GM19372 (cell line): Measurements from ENCODE around the gene NUDT3.
"Not testable (repeated sequence)": the region's sequence is repeated elsewhere in the genome, so short reads cannot be mapped to it uniquely, and the experiment has no call there.

Source experiments
- ATAC-seq: cut with Tn5 transposase; IDR thresholded peaks from one replicate; pipeline ENCODE4 v1.9.1; 2021; ENCODE audit warnings: mild to moderate bottlenecking, low read depth, moderate library complexity; ENCODE audit not compliant: unreplicated experiment

NUDT3 gene

DNA sequence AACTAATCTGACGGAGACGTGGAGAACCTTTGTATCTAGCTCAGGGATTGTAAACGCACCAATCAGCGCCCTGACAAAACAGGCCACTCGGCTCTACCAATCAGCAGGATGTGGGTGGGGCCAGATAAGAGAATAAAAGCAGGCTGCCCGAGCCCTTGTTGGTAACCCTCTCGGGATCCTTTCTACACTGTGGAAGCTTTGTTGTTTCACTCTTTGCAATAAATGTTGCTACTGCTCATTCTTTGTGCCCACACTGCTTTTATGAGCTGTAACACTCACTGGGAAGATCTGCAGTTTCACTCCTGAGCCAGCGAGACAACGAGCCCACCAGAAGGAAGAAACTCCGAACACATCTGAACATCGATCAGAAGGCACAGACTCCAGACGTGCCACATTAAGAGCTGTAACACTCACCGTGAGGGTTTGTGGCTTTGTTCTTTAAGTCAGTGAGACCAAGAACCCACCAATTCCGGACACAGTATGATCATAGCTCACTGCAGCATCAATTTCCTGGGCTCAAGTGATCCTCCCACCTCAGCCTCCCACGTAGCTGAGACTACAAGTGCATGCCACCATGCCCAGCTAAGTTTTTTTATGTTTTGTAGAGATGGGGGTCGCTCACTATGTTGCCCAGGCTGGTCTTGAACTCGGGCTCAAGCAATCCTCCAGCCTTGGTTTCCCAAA lies 122.7 kb downstream of the NUDT3 start:
- ATAC-seq, result not testable (repeated sequence)

DNA sequence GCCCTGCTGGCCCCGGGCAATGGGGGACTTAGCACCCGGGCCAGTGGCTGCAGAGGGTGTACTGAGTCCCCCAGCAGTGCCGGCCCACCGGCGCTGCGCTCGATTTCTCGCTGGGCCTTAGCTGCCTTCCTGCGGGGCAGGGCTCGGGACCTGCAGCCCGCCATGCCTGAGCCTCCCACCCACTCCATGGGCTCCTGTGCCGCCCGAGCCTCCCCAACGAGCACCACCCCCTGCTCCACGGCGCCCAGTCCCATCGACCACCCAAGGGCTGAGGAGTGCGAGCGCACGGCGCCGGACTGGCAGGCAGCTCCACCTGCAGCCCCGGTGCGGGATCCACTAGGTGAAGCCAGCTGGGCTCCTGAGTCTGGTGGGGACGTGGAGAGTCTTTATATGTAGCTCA lies 123.3 kb downstream of the NUDT3 start:
- ATAC-seq, result not testable (repeated sequence)

DNA sequence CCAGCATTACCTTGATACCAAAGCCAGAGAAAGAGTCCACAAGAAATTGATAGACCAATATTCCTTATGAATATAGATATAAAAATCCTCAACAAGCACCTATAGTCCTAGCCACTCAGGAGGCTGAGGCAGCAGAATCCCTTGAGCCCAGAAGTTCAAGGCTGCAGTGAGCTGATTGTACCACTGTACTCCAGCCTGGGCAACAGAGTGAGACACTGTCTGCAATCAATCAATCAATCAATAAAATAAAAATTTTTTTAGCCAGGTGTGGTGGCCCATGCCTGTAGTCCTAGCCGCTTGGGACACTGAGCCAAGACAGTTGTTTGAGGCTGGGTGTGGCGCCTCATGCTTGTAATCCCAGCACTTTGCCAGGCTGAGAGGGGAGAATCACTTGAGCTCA lies 124.7 kb downstream of the NUDT3 start:
- ATAC-seq, result no peak

DNA sequence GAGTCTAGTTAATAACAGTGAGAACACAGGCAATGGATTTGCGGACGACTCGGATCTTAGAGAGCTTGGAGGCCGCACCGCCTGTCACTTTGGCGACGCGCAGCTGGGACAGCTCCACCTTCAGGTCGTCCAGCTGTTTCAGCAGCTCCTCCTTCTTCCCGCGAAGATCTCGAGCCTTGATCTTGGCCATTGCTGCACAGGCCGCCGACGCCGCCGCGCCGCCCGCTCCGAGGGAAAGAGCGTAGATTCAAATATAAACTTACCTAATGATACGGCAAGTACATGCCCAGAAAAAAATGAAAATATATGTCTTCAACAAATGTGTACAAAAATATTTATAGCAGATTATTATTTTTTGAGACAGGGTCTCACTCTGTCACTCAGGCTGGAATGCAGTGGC lies 129.0 kb downstream of the NUDT3 start:
- ATAC-seq, result not testable (repeated sequence)

DNA sequence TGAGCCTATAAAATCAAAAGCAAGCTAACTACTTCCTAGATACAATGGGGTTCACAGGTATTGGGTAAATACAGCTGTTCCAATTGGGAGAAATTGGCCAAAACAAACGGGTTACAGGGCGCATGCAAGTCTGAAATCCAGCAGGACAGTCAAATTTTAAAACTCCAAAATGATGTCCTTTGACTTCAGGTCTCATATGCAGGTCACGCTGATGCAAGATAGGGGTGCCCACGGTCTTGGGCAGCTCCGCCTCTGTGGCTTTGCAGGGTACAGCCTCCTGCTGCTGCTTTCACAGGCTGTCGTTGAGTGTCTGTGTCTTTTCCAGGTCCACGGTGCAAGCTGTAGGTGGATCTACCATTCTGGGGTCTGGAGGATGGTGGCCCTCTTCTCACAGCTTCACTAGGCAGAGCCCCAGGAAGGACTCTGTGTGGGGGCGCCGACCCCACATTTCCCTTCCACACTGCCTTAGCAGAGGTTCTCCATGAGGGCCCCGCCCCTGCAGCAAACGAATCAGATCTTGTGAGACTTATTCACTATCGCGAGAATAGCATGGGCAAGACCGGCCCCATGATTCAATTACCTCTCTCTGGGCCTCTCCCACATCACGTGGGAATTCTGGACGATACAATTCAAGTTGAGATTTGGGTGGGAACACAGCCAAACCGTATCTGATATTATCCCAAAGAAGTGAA lies 131.7 kb downstream of the NUDT3 start:
- ATAC-seq, result no peak

DNA sequence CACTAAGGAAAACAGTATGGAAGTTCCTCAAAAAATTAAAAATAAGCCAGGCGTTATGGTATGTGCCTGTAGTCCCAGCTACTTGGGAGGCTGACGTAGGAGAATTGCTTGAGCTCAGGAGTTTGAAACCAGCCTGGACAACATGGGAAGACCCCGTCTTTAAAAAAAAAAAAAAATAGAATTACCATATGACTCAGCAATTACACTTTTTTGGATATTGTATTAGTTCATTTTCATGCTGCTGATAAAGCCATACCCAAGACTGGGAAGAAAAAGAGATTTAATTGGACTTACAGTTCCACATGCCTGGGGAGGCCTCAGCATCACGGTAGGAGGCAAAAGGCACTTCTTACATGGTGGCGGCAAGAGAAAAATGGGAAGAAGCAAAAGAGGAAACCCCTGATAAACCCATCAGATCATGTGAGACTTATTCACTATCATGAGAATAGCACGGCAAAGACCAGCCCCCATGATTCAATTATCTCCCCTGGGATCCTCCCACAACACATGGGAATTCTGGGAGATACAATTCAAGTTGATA lies 132.9 kb downstream of the NUDT3 start:
- no peak for ATAC-seq

DNA sequence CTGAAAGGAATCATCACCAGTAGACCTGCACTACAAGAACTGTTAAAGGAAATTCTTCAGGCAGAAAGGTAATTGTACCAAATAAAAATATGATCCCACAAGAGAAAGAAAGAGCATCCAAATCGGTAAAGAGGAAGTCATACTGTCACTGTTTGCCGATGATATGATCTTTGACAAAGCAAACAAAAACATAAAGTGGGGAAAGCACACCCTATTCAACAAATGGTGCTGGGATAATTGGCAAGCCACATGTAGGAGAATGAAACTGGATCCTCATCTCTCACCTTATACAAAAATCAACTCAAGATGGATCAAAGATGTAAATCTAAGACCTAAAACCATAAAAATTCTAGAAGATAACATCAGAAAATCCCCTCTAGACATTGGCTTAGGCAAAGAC lies 140.1 kb downstream of the NUDT3 start:
- ATAC-seq, result not testable (repeated sequence)

DNA sequence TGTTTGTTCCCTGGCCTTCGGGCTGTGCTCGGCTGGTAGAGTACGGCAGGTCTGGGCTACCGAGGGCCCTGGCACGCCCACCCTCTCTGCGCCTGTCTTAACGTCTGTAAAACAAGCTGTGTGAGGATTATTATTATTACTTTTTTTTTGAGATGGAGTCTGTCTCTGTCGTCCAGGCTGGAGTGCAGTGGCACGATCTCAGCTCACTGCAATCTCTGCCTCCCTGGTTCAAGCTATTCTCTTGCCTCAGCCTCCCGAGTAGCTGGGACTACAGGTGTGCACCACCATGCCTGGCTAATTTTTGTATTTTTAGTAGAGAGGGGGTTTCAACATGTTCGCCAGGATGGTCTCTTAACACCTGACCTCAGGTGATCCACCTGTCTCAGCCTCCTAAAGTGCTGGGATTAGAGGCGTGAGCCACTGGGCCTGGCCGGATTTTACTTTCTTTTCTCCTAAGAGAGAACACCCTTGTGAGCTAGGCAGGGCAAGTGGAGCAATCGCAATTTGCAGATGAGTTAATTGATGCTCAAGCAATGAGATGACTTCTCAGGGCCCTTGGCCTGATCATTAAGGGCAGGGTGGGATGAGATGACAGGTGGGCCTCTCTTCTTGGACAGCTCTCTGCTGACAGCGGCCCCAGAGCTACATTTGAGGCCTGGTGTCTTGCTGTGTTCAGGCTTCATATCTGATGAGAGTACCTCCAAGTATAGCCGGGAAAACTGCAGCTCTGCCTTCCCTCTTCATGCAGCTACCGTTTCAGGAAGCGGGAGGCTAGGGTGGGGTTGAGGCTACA lies 142.8 kb downstream of the NUDT3 start:
- peak; percentile 19 for ATAC-seq

DNA sequence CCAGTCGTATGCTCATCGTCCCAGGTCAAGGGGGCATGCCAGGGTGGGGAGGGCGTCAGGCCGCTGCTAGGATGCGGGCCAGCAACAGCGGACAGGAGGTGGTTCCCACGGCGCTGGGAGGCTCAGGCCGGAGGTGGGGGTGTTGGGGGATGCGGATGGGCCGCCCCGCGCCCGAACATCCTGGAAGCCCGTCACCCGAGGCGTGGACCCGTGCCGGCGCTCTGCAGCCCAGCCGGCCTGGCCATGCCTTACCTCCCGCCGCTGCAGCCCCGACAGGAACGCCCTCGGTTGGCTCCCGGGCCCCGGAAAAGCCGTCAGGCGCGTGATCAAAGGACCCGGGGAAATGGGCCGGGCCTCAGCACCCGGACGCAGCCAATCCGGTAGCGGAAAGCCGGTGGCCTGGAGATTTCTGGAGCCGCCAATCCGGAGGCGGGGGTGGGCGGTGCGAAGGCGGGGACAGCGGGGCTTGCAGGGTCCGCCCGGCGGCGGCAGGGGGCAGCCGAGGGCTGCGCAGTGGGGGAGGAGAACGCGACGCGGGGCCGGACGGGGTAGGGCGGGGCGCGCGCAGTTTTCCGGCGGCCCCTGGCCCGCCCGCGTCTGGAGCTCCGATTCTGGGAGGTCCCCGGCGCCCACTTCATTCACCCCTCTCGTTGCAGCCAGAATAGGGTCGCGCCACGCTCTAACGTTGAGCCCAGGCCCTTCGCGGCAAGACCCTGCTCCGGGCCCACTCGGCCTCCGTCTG lies 143.6 kb downstream of the NUDT3 start, which contains the start of gene SMIM29:
TSS of gene SMIM29 (minus strand) at position 280 of the 742 bp plus-strand sequence. CDS start 1,215 bp downstream, outside the sequence.
- peak; percentile 85 for ATAC-seq

DNA sequence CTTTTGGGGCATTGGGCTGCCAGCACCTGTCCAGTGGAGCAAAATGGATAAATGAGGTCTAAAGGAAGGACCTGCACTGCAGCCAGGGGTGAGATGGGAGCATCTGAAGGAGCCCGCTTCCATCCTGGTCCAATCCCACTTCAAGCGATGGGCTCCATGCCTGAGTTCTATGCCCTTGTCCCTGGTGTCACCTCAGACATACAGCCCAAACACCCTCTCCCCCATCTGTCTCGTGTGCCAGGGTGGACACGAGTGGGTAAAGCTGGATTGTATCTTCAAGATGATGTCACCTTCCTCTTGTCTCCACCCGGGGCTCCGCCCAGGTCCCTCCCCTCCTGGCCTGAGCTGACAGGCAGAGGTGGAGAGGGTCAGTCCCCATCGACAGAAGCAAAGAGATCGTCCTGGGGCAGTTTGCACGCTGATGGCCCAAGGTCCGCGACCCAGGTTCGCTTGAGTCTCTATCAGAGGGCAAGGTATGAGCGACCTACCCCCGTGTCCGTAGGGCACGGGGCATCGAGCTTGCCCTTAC lies 144.2 kb downstream of the NUDT3 start:
- peak; percentile 11 for ATAC-seq

DNA sequence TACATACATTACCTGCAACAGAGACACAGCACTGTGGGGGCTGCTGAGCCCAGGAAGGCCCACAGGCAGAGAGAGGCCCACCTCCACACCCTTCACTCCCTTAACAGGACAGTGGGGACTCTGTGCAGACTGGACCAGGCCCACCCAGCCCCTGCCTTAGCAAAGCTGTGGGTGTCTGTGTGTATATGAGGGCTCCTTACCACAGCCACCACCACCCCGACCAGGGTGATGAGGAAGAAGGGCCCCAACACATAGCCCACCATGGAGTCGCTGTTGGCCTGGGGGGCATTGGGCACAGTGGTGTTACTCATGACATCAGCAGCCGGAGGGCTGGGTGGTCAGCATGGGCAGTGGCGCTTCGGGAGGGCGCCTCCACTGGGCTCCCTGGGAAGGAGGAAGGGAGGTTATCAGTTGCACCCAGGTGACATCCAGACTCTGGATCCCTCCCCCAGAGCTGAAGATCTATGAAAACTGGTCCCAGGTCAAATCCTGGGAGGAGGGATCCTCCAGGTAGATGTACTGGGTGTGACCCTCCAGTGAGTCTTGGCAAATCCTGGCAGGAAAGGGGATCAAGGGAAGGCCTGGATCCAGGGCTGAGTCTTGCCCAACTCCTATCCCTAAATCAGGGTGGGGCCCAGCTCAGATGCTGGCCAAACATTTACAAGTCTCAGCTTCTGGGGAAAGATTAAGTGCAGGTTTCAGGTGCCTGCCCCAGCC lies 144.8 kb downstream of the NUDT3 start:
- ATAC-seq, result no peak

DNA sequence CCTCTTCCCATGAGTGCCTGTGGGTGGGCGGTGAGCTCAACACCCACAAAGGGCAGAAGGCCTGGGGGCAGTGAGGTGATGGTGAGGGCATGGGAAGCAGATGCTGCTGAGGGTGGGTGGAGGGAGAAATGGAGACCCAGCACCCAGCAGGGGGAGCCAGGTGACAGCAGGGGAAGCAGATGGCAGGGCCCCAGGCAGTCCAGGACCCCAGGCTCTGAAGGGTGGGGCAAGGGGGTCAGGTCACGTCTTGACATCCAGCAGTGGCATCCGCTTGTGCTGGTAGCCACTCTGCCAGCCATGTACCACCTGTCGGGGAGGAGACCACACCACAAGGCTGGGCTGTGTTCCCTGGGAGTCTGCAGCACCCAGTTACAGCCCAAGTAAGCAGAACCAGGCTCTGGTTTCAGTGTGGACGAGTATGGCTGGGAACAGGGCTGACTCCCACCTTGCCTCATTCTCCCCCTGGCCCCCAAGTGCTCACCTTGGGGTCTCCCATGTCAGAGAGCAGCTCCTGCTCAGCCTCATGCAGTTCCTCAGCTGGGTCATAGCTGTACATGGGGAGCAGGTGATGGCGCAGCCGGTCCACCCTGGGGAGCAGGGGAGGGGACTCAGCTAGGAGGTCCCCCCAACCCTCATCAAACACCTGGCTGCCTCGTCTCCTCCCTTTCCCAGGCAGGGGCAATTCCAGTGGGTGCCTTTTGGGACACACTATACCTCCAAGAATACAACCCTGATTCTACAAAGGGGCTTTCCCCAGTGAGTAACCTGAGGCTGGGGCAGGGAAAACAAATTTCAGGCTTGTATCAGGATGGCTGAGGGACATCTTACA lies 145.7 kb downstream of the NUDT3 start:
- no peak for ATAC-seq

DNA sequence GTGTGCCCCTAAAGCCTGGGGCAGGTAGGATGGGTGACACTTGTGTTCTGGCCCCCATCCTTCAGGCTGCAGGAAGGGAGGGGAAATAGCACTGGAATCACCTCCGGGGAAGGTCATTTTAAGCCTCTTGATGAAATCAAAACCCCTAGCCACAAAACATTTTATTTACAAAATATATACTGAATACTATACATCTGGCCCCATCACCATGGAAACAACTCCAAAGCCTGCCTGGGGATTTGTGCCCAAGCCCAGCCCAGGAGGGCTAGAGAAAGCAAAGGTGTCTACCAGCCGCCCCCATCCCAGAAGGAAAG lies 146.3 kb downstream of the NUDT3 start:
- no peak for ATAC-seq

DNA sequence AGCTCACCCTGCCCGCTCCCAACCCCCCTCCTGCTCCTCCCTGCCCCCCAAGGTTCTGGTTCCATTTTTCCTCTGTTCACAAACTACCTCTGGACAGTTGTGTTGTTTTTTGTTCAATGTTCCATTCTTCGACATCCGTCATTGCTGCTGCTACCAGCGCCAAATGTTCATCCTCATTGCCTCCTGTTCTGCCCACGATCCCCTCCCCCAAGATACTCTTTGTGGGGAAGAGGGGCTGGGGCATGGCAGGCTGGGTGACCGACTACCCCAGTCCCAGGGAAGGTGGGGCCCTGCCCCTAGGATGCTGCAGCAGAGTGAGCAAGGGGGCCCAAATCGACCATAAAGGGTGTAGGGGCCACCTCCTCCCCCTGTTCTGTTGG lies 146.7 kb downstream of the NUDT3 start:
- ATAC-seq, result not testable (repeated sequence)

DNA sequence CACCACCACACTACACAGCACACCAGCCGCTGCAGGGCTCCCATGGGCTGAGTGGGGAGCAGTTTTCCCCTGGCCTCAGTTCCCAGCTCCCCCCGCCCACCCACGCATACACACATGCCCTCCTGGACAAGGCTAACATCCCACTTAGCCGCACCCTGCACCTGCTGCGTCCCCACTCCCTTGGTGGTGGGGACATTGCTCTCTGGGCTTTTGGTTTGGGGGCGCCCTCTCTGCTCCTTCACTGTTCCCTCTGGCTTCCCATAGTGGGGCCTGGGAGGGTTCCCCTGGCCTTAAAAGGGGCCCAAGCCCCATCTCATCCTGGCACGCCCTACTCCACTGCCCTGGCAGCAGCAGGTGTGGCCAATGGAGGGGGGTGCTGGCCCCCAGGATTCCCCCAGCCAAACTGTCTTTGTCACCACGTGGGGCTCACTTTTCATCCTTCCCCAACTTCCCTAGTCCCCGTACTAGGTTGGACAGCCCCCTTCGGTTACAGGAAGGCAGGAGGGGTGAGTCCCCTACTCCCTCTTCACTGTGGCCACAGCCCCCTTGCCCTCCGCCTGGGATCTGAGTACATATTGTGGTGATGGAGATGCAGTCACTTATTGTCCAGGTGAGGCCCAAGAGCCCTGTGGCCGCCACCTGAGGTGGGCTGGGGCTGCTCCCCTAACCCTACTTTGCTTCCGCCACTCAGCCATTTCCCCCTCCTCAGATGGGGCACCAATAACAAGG lies 147.3 kb downstream of the NUDT3 start:
- not testable (repeated sequence) for ATAC-seq

DNA sequence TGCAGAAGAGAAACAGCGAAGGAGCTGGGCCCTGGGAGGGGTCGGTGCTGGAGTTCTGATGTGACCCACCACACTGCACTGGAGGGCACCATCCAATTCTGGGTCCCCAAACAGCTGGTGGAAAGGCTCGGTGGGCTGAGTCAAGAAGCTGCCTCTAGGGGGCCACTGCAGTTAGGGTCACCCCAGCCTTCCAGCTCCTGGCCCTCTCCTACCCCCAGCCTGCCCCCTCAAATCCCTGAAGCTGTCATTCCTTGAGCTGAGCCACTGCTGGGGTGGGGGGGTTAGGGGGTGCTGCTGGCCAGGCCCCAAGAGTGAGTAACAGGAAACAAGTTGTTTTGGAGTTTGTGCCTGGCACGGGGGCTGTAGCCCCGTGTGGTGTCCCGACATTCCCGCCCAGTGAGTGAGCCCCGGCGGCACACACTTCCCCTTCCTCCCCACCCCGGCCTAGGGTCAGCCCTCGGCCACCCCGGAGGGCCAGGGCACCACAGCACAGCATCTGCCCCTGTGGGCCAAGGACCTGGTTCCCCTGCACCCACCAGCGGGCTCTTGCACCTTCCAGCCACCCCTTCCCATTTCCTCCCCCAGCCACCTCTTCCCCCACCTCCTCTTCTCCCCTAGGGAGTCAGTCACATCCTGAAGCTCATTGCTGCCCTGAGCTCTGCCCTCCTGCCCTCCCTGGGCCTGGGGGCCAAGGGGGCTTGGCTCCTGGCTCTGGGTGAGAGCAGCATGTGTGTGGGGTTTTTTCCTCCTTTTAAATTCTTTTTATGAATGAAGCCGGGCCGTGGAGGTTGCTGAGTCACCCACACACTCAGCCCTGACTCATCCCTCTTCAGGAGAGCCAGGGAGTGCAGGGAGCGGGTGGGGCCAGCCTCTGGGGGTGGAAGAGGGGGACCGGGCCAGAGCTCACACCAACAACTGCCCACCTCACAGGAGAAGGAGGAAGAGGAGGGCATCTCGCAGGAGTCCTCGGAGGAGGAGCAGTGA lies 148.3 kb downstream of the NUDT3 start:
- ATAC-seq, result no peak
